ENCODE data around the gene PNLDC1. TPM values are rescaled to one million over a fixed set of nuclear protein-coding genes. Genes with fewer than 3 reads are reported as not detected.

PNLDC1 gene
- total RNA-seq, 1 donor from 2014 or later: 0.26 TPM

- H3K36me3 ChIP-seq (ENCODE audit: control insufficient read depth, insufficient read depth, low read length): no peaks in the 10 kb centered on the region
- TF ChIP-seq CTCF (IDR thresholded peaks at IDR 0.05; ENCODE audit: insufficient read depth, low read length, severe bottlenecking): no peak
- FAIRE-seq (peak; percentile 43), DNase-seq (ENCODE audit: low read depth) (no peak)
- H3K4me3 ChIP-seq (ENCODE audit: low read depth, low read length): no peak overlapping the region
- peaks cover 4% of the 10 kb centered on the region for H3K27me3 ChIP-seq (ENCODE audit: control insufficient read depth, insufficient read depth, low read length)
These were observed 18.1 kb downstream of the PNLDC1 start for GRCh38 chr6:159817951-159818739.

GRCh38 chr6:159819098-159819497, 19.0 kb downstream of the PNLDC1 start:
- no peak overlapping the region for H3K4me3 ChIP-seq (ENCODE audit: low read depth, low read length)
- TF ChIP-seq CTCF (IDR thresholded peaks at IDR 0.05; ENCODE audit: insufficient read depth, low read length, severe bottlenecking): no peak
- DNase-seq (ENCODE audit: low read depth) (no peak), FAIRE-seq (no peak)
- peaks cover 4% of the 10 kb centered on the region for H3K27me3 ChIP-seq (ENCODE audit: control insufficient read depth, insufficient read depth, low read length)
- no peaks in the 10 kb centered on the region for H3K36me3 ChIP-seq (ENCODE audit: control insufficient read depth, insufficient read depth, low read length)

- Histone ChIP-seq H3K4me3 (ENCODE audit: low read depth, low read length) (no peak overlapping the region), H3K27me3 (ENCODE audit: control insufficient read depth, insufficient read depth, low read length) (peaks cover 4% of the 10 kb centered on the region), H3K36me3 (ENCODE audit: control insufficient read depth, insufficient read depth, low read length) (no peaks in the 10 kb centered on the region)
- FAIRE-seq (no peak), DNase-seq (ENCODE audit: low read depth) (no peak)
- TF ChIP-seq CTCF (IDR thresholded peaks at IDR 0.05; ENCODE audit: insufficient read depth, low read length, severe bottlenecking): no peak
These were observed 20.0 kb downstream of the PNLDC1 start for GRCh38 chr6:159819932-159820640.

GRCh38 chr6:159821122-159821521, 21.0 kb downstream of the PNLDC1 start:
- FAIRE-seq: no peak
- no peak for DNase-seq (ENCODE audit: low read depth)
- no peak for TF ChIP-seq CTCF (IDR thresholded peaks at IDR 0.05; ENCODE audit: insufficient read depth, low read length, severe bottlenecking)
- Histone ChIP-seq H3K4me3 (ENCODE audit: low read depth, low read length) (no peak overlapping the region), H3K36me3 (ENCODE audit: control insufficient read depth, insufficient read depth, low read length) (no peaks in the 10 kb centered on the region), H3K27me3 (ENCODE audit: control insufficient read depth, insufficient read depth, low read length) (peaks cover 4% of the 10 kb centered on the region)

- FAIRE-seq: no peak
- peaks cover 4% of the 10 kb centered on the region for H3K27me3 ChIP-seq (ENCODE audit: control insufficient read depth, insufficient read depth, low read length)
- no peak for DNase-seq (ENCODE audit: low read depth)
- H3K36me3 ChIP-seq (ENCODE audit: control insufficient read depth, insufficient read depth, low read length): no peaks in the 10 kb centered on the region
- no peak for TF ChIP-seq CTCF (IDR thresholded peaks at IDR 0.05; ENCODE audit: insufficient read depth, low read length, severe bottlenecking)
- H3K4me3 ChIP-seq (ENCODE audit: low read depth, low read length): no peak overlapping the region
These were observed 21.6 kb downstream of the PNLDC1 start for GRCh38 chr6:159821726-159822125.
